H1 (cell line): ENCODE measurements around the gene FOXN4. TPM values are rescaled to one million over a fixed set of nuclear protein-coding genes. Genes with fewer than 3 reads are reported as not detected.

Experiments
- CTCF ChIA-PET: fragments of 300-600 bp; sonication (Branson Sonifier 250); formaldehyde crosslinking; loops from one replicate; lab custom pipeline; 2021; ENCODE audit not compliant: partially characterized antibody; lab: Charles Lee
- POLR2A ChIA-PET: fragments of 300-600 bp; sonication (Branson Sonifier 250); formaldehyde crosslinking; loops from one replicate; lab custom pipeline; 2021; ENCODE audit warnings: inconsistent platforms; ENCODE audit not compliant: partially characterized antibody; lab: Charles Lee
- DNase-seq, 2 experiments: peaks; one replicate each; pipeline versions ENCODE4 v3.0.0 to v3.0.0-alpha.2; 2010 to 2022; ENCODE audit warnings: low spot score in 2 of 2, low read depth in 1 of 2, mixed read lengths in 1 of 2
- FAIRE-seq: peaks from 2 replicates; lab custom pipeline; 2011; peaks lifted over from hg19 to GRCh38; lab: Jason Lieb, UNC
- H2AFZ ChIP-seq: 2 replicates; pipeline ENCODE4 v1.8.1; 2012; ENCODE audit warnings: low read length, inconsistent platforms
- H2AK5ac ChIP-seq: 2 replicates; pipeline ENCODE4 v1.6.1; 2013; ENCODE audit warnings: low read depth, low read length
- H2BK120ac ChIP-seq: replicated peaks from 2 replicates; pipeline ENCODE3; 2013; ENCODE audit warnings: low read depth, low read length, inconsistent platforms
- H2BK12ac ChIP-seq: 2 replicates; pipeline ENCODE4 v1.6.1; 2013; ENCODE audit warnings: low read depth, low read length
- H2BK15ac ChIP-seq: 2 replicates; pipeline ENCODE4 v1.6.1; 2013; ENCODE audit warnings: low read length
- H2BK20ac ChIP-seq: 2 replicates; pipeline ENCODE4 v1.6.1; 2013; ENCODE audit warnings: low read length
- H2BK5ac ChIP-seq: 2 replicates; pipeline ENCODE4 v1.6.1; 2013; ENCODE audit warnings: low read depth, low read length
- H3K14ac ChIP-seq: 2 replicates; pipeline ENCODE4 v1.6.1; 2013; ENCODE audit warnings: inconsistent platforms; ENCODE audit not compliant: insufficient read length
- H3K18ac ChIP-seq: 2 replicates; pipeline ENCODE4 v1.6.1; 2013; ENCODE audit warnings: low read length; ENCODE audit errors: extremely low read depth
- H3K23ac ChIP-seq: 2 replicates; pipeline ENCODE4 v1.6.1; 2013; ENCODE audit warnings: inconsistent platforms; ENCODE audit not compliant: insufficient read length
- H3K23me2 ChIP-seq: 2 replicates; pipeline ENCODE4 v1.6.1; 2013; ENCODE audit warnings: low read depth, low read length
- H3K27ac ChIP-seq: 2 replicates; pipeline ENCODE4 v1.6.1; 2011; ENCODE audit warnings: low read depth, low read length, inconsistent platforms
- H3K27me3 ChIP-seq, 4 experiments: replicated peaks in 1 of 4; 1 replicate in 1 of 4; 2 replicates in 3 of 4; pipeline versions ENCODE4 v1.6.1 to v1.8.1; 2011 to 2013; ENCODE audit warnings: low read length in 3 of 4, mild to moderate bottlenecking in 3 of 4, inconsistent platforms in 2 of 4, mixed read lengths in 2 of 4, moderate library complexity in 1 of 4; ENCODE audit not compliant: control insufficient read depth in 3 of 4, insufficient read depth in 3 of 4; ENCODE audit errors: extremely low read depth in 1 of 4
- H3K36me3 ChIP-seq, 4 experiments: 2 replicates each; pipeline versions ENCODE4 v1.6.1 to v1.8.1; 2011 to 2013; ENCODE audit warnings: mild to moderate bottlenecking in 4 of 4, low read length in 3 of 4, moderate library complexity in 2 of 4, control low read depth in 1 of 4, inconsistent platforms in 1 of 4; ENCODE audit not compliant: insufficient read depth in 4 of 4, control insufficient read depth in 2 of 4
- H3K4ac ChIP-seq: replicated peaks from 2 replicates; pipeline ENCODE3; 2013; ENCODE audit warnings: low read length, low read depth, mixed read lengths, inconsistent platforms; ENCODE audit not compliant: insufficient read length
- H3K4me1 ChIP-seq, 4 experiments: replicated peaks in 1 of 4; 1 replicate in 1 of 4; 2 replicates in 3 of 4; pipeline versions ENCODE4 v1.6.1 to v1.8.1; 2011 to 2013; ENCODE audit warnings: low read length in 3 of 4, inconsistent platforms in 2 of 4, mixed read lengths in 1 of 4; ENCODE audit not compliant: insufficient read depth in 4 of 4, control insufficient read depth in 3 of 4
- H3K4me2 ChIP-seq, 2 experiments: 2 replicates each; pipeline versions ENCODE4 v1.6.1 to v1.8.1; 2011 to 2013; ENCODE audit warnings: low read depth in 2 of 2, low read length in 2 of 2, control low read depth in 1 of 2, inconsistent platforms in 1 of 2, mild to moderate bottlenecking in 1 of 2; ENCODE audit not compliant: insufficient read depth in 1 of 2
- H3K4me3 ChIP-seq, 4 experiments: fragments of 200-600, 300-600 bp in 1 of 4; sonication (generic), shearing (Covaris generic), sonication (Bioruptor Twin) in 1 of 4; 2 replicates each; pipeline versions ENCODE4 v1.5.1 to v1.8.1; 2011 to 2016; ENCODE audit warnings: low read length in 4 of 4, low read depth in 3 of 4, control low read depth in 2 of 4, inconsistent platforms in 2 of 4, mild to moderate bottlenecking in 2 of 4, mixed read lengths in 1 of 4, moderate library complexity in 1 of 4; ENCODE audit not compliant: insufficient read depth in 2 of 4; ENCODE audit errors: extremely low read depth in 1 of 4
- H3K56ac ChIP-seq: replicated peaks from 2 replicates; pipeline ENCODE3; 2013; ENCODE audit warnings: low read depth, mild to moderate bottlenecking, mixed read lengths, low read length, inconsistent platforms; ENCODE audit not compliant: insufficient read length
- H3K79me1 ChIP-seq: 2 replicates; pipeline ENCODE4 v1.6.1; 2013; ENCODE audit warnings: low read depth, low read length, control low read depth
- H3K79me2 ChIP-seq, 2 experiments: 2 replicates each; pipeline versions ENCODE4 v1.6.1 to v1.8.1; 2012 to 2013; ENCODE audit warnings: low read length in 2 of 2, mild to moderate bottlenecking in 2 of 2, inconsistent platforms in 1 of 2; ENCODE audit not compliant: insufficient read depth in 2 of 2, control insufficient read depth in 1 of 2
- H3K9ac ChIP-seq, 4 experiments: replicated peaks in 1 of 4; 1 replicate in 1 of 4; 2 replicates in 3 of 4; pipeline versions ENCODE4 v1.6.1 to v1.8.1; 2011 to 2013; ENCODE audit warnings: low read depth in 3 of 4, low read length in 3 of 4, control low read depth in 2 of 4, mild to moderate bottlenecking in 2 of 4, moderate library complexity in 2 of 4, inconsistent platforms in 1 of 4; ENCODE audit errors: extremely low read depth in 1 of 4
- H3K9me3 ChIP-seq, 2 experiments: 2 replicates each; pipeline versions ENCODE4 v1.6.1 to v1.8.1; 2012 to 2013; ENCODE audit warnings: mild to moderate bottlenecking in 2 of 2, moderate library complexity in 2 of 2, control low read depth in 1 of 2, inconsistent platforms in 1 of 2, low read depth in 1 of 2, low read length in 1 of 2, mixed read lengths in 1 of 2; ENCODE audit not compliant: insufficient read depth in 2 of 2
- H4K20me1 ChIP-seq, 2 experiments: replicated peaks in 1 of 2; 2 replicates each; pipeline versions ENCODE3 to v1.8.1; 2011 to 2013; ENCODE audit warnings: inconsistent platforms in 2 of 2, low read length in 2 of 2, mild to moderate bottlenecking in 1 of 2; ENCODE audit not compliant: insufficient read depth in 2 of 2, control insufficient read depth in 1 of 2
- H4K5ac ChIP-seq: 2 replicates; pipeline ENCODE4 v1.6.1; 2013; ENCODE audit warnings: low read length, low read depth, mixed read lengths, inconsistent platforms; ENCODE audit not compliant: insufficient read length
- H4K8ac ChIP-seq: 2 replicates; pipeline ENCODE4 v1.8.0; 2013; ENCODE audit warnings: mild to moderate bottlenecking, moderate library complexity, low read length, inconsistent platforms; ENCODE audit not compliant: insufficient read depth; ENCODE audit errors: extremely low read depth
- H4K91ac ChIP-seq: replicated peaks from 2 replicates; pipeline ENCODE3; 2013; ENCODE audit warnings: low read length, mixed read lengths, inconsistent platforms; ENCODE audit not compliant: insufficient read length
- BCL11A ChIP-seq, 2 experiments: IDR thresholded peaks; one replicate each; pipeline ENCODE4 v1.6.1; 2011; ENCODE audit warnings: low read depth in 2 of 2, low read length in 2 of 2, mild to moderate bottlenecking in 2 of 2
- GTF2F1 ChIP-seq: IDR thresholded peaks from 2 replicates; pipeline ENCODE4 v1.6.1; 2012; ENCODE audit warnings: low read depth, low read length, improper control_type of control experiment, borderline replicate concordance
- NRF1 ChIP-seq: IDR thresholded peaks from 2 replicates; pipeline ENCODE4 v1.6.1; 2011; ENCODE audit warnings: mild to moderate bottlenecking, low read depth, low read length, improper control_type of control experiment
- RFX5 ChIP-seq: IDR thresholded peaks from 2 replicates; pipeline ENCODE4 v1.6.1; 2011; ENCODE audit warnings: low read depth, low read length, improper control_type of control experiment, borderline replicate concordance
- SIN3A ChIP-seq, 2 experiments: IDR thresholded peaks in 1 of 2; conservative IDR thresholded peaks in 1 of 2; 2 replicates each; pipeline ENCODE4 v1.6.1; 2011 to 2012; ENCODE audit warnings: low read length in 2 of 2, improper control_type of control experiment in 1 of 2, low read depth in 1 of 2, mild to moderate bottlenecking in 1 of 2
- SIX5 ChIP-seq: IDR thresholded peaks from 2 replicates; pipeline ENCODE4 v1.6.1; 2011; ENCODE audit warnings: mild to moderate bottlenecking, low read depth, low read length
- WGBS, 2 experiments: shearing (Covaris generic) in 1 of 2; methylation state at CpG; one replicate each; pipeline versions ENCODE4 v1.1.6 to v1.1.7; 2013 to 2015; ENCODE audit warnings: low lambda C conversion rate in 2 of 2, mixed read lengths in 2 of 2, inconsistent platforms in 1 of 2, low coverage in 1 of 2, missing lambda C conversion rate in 1 of 2; ENCODE audit not compliant: insufficient replicate concordance in 2 of 2, insufficient coverage in 1 of 2, insufficient read length in 1 of 2; ENCODE audit errors: extremely low coverage in 1 of 2, missing lambda C conversion rate in 1 of 2; 5-methylcytosine and 5-hydroxymethylcytosine counted together
- polyA plus RNA-seq, 7 experiments: library from polyadenylated mRNA; depleted of rRNA in 3 of 7; stranded (reverse) in 5 of 7; unstranded in 2 of 7; fragments of >200 nt in 5 of 7; fragments of 200-250 nt in 2 of 7; gene quantifications; 1 replicate in 5 of 7; 2 replicates in 1 of 7; 4 replicates in 1 of 7; pipeline versions ENCODE4 v1.2.1 to v1.2.3, GENCODE V29; 2011 to 2013; ENCODE audit warnings: missing spikeins in 2 of 7, mixed read lengths in 2 of 7
- total RNA-seq: library from RNA; stranded (reverse); fragmentation: NEBNext Ultra II Directional; extraction: Animal tissue kit (Norgen Biotek cat#: 25700); gene quantifications from 2 replicates; pipeline ENCODE4 v1.2.1, GENCODE V29; 2021
- TF ChIP-seq, protein P1 (sequence below): IDR thresholded peaks from 2 replicates; pipeline ENCODE4 v1.6.1; 2011; ENCODE audit warnings: low read depth, mild to moderate bottlenecking, low read length; ENCODE audit not compliant: insufficient read depth
- TF ChIP-seq, protein P2 (sequence below): IDR thresholded peaks from 2 replicates; pipeline ENCODE4 v1.6.1; 2012; ENCODE audit warnings: low read length, inconsistent platforms

FOXN4 gene
- total and polyA plus RNA-seq, 2 of the 8 experiments (the other 6 are each of a cell fraction or from before 2014, with no cell fraction given): 0.26 to 0.29 TPM

DNA sequence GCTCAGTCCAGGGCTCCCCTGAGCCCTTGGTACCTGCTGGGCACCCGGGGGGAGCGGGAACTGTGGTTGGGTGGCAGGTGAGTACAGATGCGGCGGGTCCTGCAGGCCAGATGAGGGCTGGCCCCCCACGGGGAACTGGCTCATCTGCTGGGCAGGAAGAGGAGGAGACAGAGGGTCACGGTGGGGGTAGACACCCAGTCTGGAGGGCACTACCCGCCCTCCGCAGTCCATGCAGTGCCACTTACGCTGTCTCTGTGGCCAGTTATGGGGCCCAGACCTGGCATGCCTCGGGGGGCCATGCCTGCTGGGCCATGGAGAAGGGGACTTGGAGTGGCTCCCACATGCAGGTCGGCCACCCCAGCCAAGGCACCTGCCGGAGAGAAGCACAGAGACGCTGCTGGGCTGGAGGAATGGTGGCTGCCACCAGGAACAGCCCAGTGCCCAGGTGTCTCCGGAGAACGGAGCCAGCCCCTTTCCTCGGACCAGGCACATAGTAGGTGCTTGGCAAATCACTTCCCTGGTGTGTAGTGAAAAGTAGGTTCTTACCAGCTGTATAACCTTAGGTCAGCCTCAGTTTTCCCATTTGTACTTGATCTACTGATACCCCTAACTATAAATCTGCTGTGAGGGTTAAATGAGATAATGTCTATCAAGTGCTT lies 21.1 kb downstream of the FOXN4 start:
- Histone ChIP-seq H3K9ac (no peak overlapping the region), H3K4me1 (peaks cover 4 to 13% (median 10%) of the 10 kb centered on the region in 4 experiments), H2AK5ac (no peak overlapping the region), H2AFZ (no peak overlapping the region), H3K9me3 (no peaks in the 10 kb centered on the region), H3K27me3 (no peaks in the 10 kb centered on the region; a peak in 1 of 7 replicates), H3K36me3 (no peaks in the 10 kb centered on the region), H2BK12ac (0 out of 2 replicates have a peak overlapping the region, but pooled peaks have one; percentile 17), H4K20me1 (no peaks in the 10 kb centered on the region), H3K27ac (no peak overlapping the region), H3K4ac (no peak overlapping the region), H2BK5ac (no peak overlapping the region), H2BK120ac (no peak overlapping the region), H3K18ac (no peak overlapping the region), H3K23me2 (no peaks in the 10 kb centered on the region), H4K5ac (no peak overlapping the region), H3K79me2 (no peaks in the 10 kb centered on the region), H4K8ac (no peak overlapping the region; the same call in none of the 2 replicates), H3K23ac (no peak overlapping the region), H3K14ac (no peak overlapping the region), H2BK15ac (no peak overlapping the region), H3K4me3 (peak overlapping the region in 1 of 4 experiments; percentile 33; a peak in 1 of 8 replicates), H3K4me2 (0 out of 4 replicates have a peak overlapping the region, but pooled peaks have one; percentile 20 to 33), H2BK20ac (no peak overlapping the region), H4K91ac (no peak overlapping the region), H3K56ac (no peak overlapping the region), H3K79me1 (no peaks in the 10 kb centered on the region)
- FAIRE-seq (no peak), DNase-seq (no peak)
- CTCF ChIA-PET: interaction anchor here (0.5 to 1.6 kb wide), 3 partner anchors 12 to 148 kb away, joined by 3 to 7 read pairs (median 4); no protein-coding TSS in a partner anchor
- POLR2A ChIA-PET: interaction anchor here (0.9 to 2.2 kb wide), 2 partner anchors 15 to 21 kb away, joined by 4 to 6 read pairs; partner anchors contain the start of gene FOXN4
- 94% methylated on average over 13 of the region's 16 CpGs; no CpG with 5 or more reads in 1 of the 2 experiments for WGBS, 2 experiments
- TF ChIP-seq NRF1 (no peak), RFX5 (no peak), GTF2F1 (no peak), SIX5 (no peak), BCL11A (IDR thresholded peaks at IDR 0.05; ENCODE audit: low read depth in 2 of 2, low read length in 2 of 2) (no peak), SIN3A (conservative IDR thresholded peaks at IDR 0.05 in 1 of 2, IDR thresholded peaks at IDR 0.05 in 1 of 2; ENCODE audit: low read depth in 1 of 2, low read length in 2 of 2) (no peak)
- TF ChIP-seq, protein P1, sequence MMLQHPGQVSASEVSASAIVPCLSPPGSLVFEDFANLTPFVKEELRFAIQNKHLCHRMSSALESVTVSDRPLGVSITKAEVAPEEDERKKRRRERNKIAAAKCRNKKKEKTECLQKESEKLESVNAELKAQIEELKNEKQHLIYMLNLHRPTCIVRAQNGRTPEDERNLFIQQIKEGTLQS: no peak
- TF ChIP-seq, protein P2, sequence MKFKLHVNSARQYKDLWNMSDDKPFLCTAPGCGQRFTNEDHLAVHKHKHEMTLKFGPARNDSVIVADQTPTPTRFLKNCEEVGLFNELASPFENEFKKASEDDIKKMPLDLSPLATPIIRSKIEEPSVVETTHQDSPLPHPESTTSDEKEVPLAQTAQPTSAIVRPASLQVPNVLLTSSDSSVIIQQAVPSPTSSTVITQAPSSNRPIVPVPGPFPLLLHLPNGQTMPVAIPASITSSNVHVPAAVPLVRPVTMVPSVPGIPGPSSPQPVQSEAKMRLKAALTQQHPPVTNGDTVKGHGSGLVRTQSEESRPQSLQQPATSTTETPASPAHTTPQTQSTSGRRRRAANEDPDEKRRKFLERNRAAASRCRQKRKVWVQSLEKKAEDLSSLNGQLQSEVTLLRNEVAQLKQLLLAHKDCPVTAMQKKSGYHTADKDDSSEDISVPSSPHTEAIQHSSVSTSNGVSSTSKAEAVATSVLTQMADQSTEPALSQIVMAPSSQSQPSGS: no peak
